ENCODE results near the gene POU3F3. TPM values are rescaled to one million over a fixed set of nuclear protein-coding genes. Genes with fewer than 3 reads are reported as not detected.

Gene POU3F3
- polyA plus RNA-seq, 1 donor (not counting 4 experiments of a cell fraction or from before 2014, with no cell fraction given), result not detected

GRCh38 chr2:104885119-104885782 is 31.3 kb downstream of the POU3F3 start:
- no peaks in the 10 kb centered on the region for H3K9me3 ChIP-seq (ENCODE audit: control insufficient read depth, low read depth, low read length)
- H3K79me2 ChIP-seq (ENCODE audit: control insufficient read depth, insufficient read depth, low read length), result no peaks in the 10 kb centered on the region
- no peak for TF ChIP-seq CTCF (optimal IDR thresholded peaks at IDR 0.05 in 1 of 3, IDR thresholded peaks at IDR 0.05 in 1 of 3, conservative IDR thresholded peaks at IDR 0.05 in 1 of 3; ENCODE audit: extremely low read depth in 1 of 3, insufficient read depth in 2 of 3, low read length in 3 of 3)
- no peak for TF ChIP-seq EZH2 (IDR thresholded peaks at IDR 0.05; ENCODE audit: low read length)
- no peak for DNase-seq (ENCODE audit: low read depth, low spot score)
- H3K36me3 ChIP-seq (ENCODE audit: control insufficient read depth in 2 of 2, extremely low read depth in 1 of 2, insufficient read depth in 2 of 2, low read length in 2 of 2), result no peaks in the 10 kb centered on the region
- no peaks in the 10 kb centered on the region for H3K9me1 ChIP-seq (ENCODE audit: control insufficient read depth, extremely low read depth, insufficient read depth, low read length)
- no peak overlapping the region for H3K27ac ChIP-seq (ENCODE audit: control insufficient read depth, insufficient read depth, low read length)
- H3K4me1 ChIP-seq (ENCODE audit: control insufficient read depth, extremely low read depth, insufficient read depth, low read length), result no peaks in the 10 kb centered on the region
- dilution Hi-C loops (cut with MboI; ENCODE audit: extremely low pct_ligation_motif_present, low sequenced_read_pairs), result no loop called here
- no peak for FAIRE-seq
- no peak overlapping the region for H3K9ac ChIP-seq (ENCODE audit: control insufficient read depth, extremely low read depth, insufficient read depth, low read length)
- H2AFZ ChIP-seq (ENCODE audit: control insufficient read depth, low read length), result no peak overlapping the region
- no peaks in the 10 kb centered on the region for H3K27me3 ChIP-seq (ENCODE audit: control insufficient read depth, extremely low read depth, insufficient read depth, low read length)
- H3K4me2 ChIP-seq (ENCODE audit: control insufficient read depth, extremely low read depth, insufficient read depth, low read depth, low read length), result no peak overlapping the region
- no peak overlapping the region for H3K4me3 ChIP-seq (ENCODE audit: control insufficient read depth in 2 of 3, extremely low read depth in 1 of 3, insufficient read depth in 2 of 3, low read depth in 1 of 3, low read length in 3 of 3)
- H4K20me1 ChIP-seq (ENCODE audit: control insufficient read depth, extremely low read depth, insufficient read depth, low read length), result no peaks in the 10 kb centered on the region

GRCh38 chr2:104887676-104888075 is 33.8 kb downstream of the POU3F3 start:
- no peak overlapping the region for H3K9ac ChIP-seq (ENCODE audit: control insufficient read depth, extremely low read depth, insufficient read depth, low read length)
- H2AFZ ChIP-seq (ENCODE audit: control insufficient read depth, low read length), result no peak overlapping the region
- H3K79me2 ChIP-seq (ENCODE audit: control insufficient read depth, insufficient read depth, low read length), result no peaks in the 10 kb centered on the region
- H3K27ac ChIP-seq (ENCODE audit: control insufficient read depth, insufficient read depth, low read length), result no peak overlapping the region
- TF ChIP-seq CTCF (optimal IDR thresholded peaks at IDR 0.05 in 1 of 3, IDR thresholded peaks at IDR 0.05 in 1 of 3, conservative IDR thresholded peaks at IDR 0.05 in 1 of 3; ENCODE audit: extremely low read depth in 1 of 3, insufficient read depth in 2 of 3, low read length in 3 of 3), result no peak
- no peak for TF ChIP-seq EZH2 (IDR thresholded peaks at IDR 0.05; ENCODE audit: low read length)
- H3K4me3 ChIP-seq (ENCODE audit: control insufficient read depth in 2 of 3, extremely low read depth in 1 of 3, insufficient read depth in 2 of 3, low read depth in 1 of 3, low read length in 3 of 3), result no peak overlapping the region
- dilution Hi-C loops (cut with MboI; ENCODE audit: extremely low pct_ligation_motif_present, low sequenced_read_pairs), result no loop called here
- H3K27me3 ChIP-seq (ENCODE audit: control insufficient read depth, extremely low read depth, insufficient read depth, low read length), result no peaks in the 10 kb centered on the region
- H4K20me1 ChIP-seq (ENCODE audit: control insufficient read depth, extremely low read depth, insufficient read depth, low read length), result no peaks in the 10 kb centered on the region
- H3K4me1 ChIP-seq (ENCODE audit: control insufficient read depth, extremely low read depth, insufficient read depth, low read length), result no peaks in the 10 kb centered on the region
- no peak for DNase-seq (ENCODE audit: low read depth, low spot score)
- H3K9me1 ChIP-seq (ENCODE audit: control insufficient read depth, extremely low read depth, insufficient read depth, low read length), result no peaks in the 10 kb centered on the region
- H3K36me3 ChIP-seq (ENCODE audit: control insufficient read depth in 2 of 2, extremely low read depth in 1 of 2, insufficient read depth in 2 of 2, low read length in 2 of 2), result no peaks in the 10 kb centered on the region
- FAIRE-seq, result no peak
- no peaks in the 10 kb centered on the region for H3K9me3 ChIP-seq (ENCODE audit: control insufficient read depth, low read depth, low read length)
- no peak overlapping the region for H3K4me2 ChIP-seq (ENCODE audit: control insufficient read depth, extremely low read depth, insufficient read depth, low read depth, low read length)

All from keratinocyte (primary cell).